GM12801 (cell line): ENCODE measurements around the gene SMIM20.

ENCODE experiments used
- TF ChIP-seq, protein P1 (sequence below): IDR thresholded peaks from one replicate; pipeline ENCODE4 v1.5.1; 2011; ENCODE audit warnings: control low read depth; ENCODE audit not compliant: insufficient read length; ENCODE audit errors: extremely low read depth

The SMIM20 gene

DNA sequence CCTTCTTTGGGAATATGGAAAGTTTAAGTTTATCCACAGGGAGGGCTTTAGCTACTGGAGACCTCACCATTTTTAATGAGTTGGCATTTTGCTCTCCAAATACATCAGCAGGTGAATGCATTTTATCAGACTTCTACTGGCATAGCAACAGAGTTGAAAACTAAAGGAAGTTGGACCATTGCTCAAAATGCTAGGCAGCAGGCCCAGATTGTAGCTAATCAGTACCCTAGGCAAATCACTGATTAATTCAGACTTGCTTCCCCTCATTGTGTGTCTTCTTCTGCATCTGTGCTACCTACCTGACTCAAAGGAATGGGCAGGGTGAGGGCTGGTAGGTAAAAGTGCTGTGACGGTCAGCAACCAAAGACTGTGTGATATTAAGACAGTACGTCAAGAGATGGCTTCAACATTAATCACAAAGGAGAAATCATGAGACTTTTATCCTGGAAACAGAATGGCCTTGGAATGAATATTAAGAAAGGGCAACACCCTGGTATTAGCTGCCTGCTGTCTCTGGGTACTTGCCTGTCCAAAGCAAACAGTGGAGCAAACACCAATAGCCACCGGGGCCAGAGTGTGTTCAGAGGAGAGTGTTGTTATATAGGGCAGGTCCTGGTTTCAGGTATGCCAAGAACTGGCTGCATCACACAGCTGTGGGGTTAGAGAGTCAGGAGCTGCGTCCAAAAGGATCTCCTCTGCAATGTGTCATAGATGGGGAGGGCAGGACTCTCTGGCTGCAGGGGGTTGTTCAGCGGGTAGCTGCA, 17.1 kb upstream of the SMIM20 start:
- TF ChIP-seq, protein P1, sequence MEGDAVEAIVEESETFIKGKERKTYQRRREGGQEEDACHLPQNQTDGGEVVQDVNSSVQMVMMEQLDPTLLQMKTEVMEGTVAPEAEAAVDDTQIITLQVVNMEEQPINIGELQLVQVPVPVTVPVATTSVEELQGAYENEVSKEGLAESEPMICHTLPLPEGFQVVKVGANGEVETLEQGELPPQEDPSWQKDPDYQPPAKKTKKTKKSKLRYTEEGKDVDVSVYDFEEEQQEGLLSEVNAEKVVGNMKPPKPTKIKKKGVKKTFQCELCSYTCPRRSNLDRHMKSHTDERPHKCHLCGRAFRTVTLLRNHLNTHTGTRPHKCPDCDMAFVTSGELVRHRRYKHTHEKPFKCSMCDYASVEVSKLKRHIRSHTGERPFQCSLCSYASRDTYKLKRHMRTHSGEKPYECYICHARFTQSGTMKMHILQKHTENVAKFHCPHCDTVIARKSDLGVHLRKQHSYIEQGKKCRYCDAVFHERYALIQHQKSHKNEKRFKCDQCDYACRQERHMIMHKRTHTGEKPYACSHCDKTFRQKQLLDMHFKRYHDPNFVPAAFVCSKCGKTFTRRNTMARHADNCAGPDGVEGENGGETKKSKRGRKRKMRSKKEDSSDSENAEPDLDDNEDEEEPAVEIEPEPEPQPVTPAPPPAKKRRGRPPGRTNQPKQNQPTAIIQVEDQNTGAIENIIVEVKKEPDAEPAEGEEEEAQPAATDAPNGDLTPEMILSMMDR, result no peak

DNA sequence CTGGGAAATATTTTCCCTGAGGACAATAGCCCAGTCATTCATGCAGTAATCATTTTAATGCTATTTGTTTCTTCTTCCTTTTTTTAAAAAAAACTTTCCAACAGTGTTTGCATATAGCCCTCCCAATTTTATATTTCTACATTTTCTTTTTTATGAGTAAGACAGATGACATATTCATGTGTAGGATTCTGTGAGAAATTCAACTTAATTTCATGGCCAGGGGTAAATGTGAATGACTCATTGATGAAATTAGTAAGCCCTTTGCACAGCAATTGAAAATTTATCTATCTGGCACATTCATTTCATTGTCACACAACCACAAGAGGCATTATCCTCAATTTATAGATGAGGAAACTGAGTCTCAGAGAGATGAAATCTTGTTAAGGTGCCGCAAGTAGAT, 13.7 kb upstream of the SMIM20 start:
- TF ChIP-seq, protein P1, result no peak

DNA sequence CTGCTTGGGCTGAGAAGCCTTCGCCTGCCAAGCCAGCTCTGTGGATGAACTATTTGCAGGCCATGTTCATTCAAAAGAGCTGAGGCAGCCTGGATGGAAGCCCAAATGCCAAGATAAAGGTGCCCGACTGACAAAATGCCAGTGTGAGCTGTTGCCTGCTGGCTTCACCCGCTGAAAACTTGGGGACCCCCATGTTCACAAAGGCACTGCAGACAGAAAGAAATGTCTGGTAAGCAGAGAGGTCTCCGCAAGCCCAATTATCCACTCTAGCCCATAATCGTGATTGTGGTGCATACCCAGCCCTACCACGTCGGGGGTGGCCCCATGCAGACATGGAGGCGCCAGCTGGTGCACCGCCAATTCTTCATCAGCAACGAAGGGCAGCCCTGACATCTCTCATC, 13.0 kb upstream of the SMIM20 start:
- TF ChIP-seq, protein P1, result no peak

DNA sequence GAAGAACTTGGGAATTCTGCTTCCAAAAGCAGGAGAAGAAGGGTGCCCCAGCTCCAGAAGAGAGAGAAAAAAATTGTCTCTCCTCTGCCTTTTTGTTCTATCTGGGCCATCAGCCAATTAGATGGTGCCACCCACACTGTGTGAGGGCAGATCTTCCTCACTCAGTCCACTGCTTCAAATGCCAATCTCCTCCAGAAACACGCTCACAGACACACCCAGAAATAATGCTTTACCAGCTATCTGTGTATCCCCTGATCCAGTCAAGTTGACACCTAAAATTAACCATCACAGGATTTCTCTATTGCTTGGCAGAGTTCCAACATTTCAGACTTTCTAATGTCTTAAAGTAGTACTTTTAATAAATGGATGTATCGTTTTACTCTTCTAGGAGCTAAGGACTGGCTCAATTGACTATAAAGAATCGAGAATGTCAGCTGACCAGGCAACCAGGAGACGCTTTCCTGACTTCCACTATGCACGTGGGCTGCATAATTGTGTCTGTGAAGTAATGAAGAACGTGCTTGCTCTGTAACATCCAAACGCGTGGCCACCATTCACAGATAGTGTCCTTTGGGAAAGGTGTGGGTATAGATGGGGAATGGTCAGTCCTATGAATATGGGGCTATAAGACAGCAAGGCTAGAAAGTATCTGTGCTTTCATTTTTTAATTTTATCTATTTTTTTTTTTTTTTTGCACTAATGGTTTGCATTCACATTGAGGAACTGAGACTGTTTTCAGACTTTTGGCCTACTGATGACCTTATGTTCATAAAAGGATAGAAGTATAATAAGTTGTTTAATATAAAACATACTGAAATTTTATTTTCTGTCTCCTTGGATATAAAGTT, 9.9 kb upstream of the SMIM20 start:
- TF ChIP-seq, protein P1, result no peak

DNA sequence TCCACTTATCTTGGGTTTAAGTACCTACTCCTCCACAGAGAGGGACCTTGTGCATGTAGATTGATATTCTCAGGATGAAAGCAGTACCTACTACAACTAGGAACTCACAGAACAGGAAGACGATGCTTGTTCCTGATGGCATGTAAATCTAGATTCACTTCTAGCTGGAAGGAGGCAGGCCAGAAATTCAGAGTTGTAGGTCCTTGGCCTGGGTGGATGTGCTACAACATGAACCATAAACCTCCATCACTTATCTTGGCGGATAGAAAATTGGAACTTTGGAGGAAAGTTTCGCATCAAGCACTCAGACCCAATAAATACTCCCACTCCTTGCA, 9.3 kb upstream of the SMIM20 start:
- TF ChIP-seq, protein P1, result no peak

DNA sequence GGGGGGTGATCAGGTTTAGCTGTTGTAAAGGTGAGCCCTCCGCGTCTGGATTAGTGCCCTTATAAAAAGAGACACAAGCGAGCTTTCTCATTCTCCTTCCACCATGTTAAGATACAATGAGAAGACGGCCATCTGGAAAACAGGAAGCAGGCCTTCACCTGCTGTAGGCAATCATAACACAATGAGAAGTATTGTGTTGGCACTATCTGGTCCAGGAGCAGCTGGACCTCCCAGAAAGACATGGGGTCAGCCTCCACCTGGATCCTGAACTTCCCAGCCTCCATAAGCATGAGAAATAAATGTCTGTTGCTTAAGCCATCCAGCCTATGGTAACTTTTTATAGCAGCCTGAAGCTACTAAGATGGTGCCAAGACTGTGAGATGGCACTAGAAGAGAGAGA, 8.6 kb upstream of the SMIM20 start:
- TF ChIP-seq, protein P1, result no peak

DNA sequence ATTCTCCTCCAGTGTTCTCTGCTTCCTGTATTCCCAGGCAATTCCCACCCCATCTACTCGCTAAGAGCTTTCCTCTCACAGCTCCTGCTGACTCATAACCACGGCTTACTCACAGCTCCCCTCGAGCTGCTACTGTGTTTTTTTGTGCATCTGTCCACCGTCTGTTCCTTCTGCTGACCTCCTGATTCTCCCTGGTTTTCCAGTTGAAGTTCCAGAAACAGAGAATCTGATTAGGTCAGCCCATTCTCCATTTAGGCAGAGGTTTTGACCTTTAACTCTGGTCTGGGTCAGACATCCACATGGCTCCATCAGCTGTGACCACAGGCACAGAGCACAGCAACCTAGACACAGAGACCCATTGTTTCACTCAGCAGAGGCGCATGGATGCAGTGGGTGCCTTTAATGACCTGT, 5.5 kb upstream of the SMIM20 start:
- TF ChIP-seq, protein P1, result no peak
